ENCODE data around the gene FRAT1. TPM values are rescaled to one million over a fixed set of nuclear protein-coding genes. Genes with fewer than 3 reads are reported as not detected.

FRAT1 gene
- total RNA-seq, 4 donors from 2014 or later: 3.8 to 10.9 (median 6.6) TPM

DNA sequence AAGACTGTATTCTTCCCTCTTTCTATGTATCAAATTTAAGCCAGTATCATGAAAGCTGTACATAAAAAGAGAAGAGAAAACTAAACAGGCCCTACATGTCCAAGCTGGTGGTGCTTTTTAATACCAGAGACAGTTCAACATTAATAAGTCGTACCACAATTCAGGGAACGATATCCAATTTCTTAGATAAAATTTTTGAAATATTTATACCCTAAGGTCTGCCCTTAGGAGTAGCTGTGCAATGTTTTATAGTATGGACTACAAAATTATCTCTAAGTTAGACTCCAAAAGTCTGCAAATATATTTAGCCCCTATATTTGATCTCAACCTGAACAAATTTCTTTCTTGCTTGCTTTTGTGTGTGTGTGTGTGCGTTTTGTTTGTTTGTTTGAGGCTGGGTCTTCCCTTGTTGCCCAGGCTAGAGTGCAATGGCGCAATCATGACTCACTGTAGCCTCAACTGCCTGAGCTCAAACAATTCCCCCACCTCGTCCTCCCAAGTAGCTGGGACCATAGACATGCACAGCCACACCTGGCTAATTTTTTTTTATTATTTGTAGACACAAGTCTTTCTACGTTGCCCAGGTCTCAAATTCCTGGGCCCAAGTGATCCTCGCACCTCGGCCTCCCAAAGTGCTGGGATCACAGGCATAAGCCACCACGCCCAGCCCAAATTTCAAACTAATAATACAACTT is 39.8 kb upstream of the FRAT1 start:
- TF ChIP-seq CTCF (IDR thresholded peaks at IDR 0.05; ENCODE audit: low read depth): no peak

DNA sequence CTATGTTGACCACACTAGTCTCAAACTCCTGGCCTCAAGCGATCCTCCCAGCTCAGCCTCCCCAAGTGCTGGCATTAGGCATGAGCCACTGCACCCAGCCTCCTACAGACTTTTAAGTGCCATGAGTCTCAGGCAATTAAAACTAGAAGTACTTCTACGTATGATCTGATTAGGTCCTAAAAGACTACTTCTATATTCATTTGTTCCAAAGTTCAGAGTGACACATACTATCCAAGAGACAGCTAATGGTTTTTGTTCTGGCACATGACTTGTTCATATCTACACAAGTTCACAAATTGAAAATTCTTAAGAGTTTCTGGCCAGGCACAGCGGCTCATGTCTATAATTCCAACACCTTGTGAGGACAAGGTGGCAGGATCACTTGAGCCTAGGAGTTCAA is 38.3 kb upstream of the FRAT1 start:
- no peak for TF ChIP-seq CTCF (IDR thresholded peaks at IDR 0.05; ENCODE audit: low read depth)

- no peak for TF ChIP-seq CTCF (IDR thresholded peaks at IDR 0.05; ENCODE audit: low read depth)
Observed at GRCh38 chr10:97291357-97292096, 27.5 kb upstream of the FRAT1 start.

- no peak for TF ChIP-seq CTCF (IDR thresholded peaks at IDR 0.05; ENCODE audit: low read depth)
Observed at GRCh38 chr10:97292097-97292861, 26.8 kb upstream of the FRAT1 start, which contains the start of gene ARHGAP19. TSS of gene ARHGAP19 (minus strand) at chr10:97292637. CDS start at chr10:97292627, 10 bp downstream.

DNA sequence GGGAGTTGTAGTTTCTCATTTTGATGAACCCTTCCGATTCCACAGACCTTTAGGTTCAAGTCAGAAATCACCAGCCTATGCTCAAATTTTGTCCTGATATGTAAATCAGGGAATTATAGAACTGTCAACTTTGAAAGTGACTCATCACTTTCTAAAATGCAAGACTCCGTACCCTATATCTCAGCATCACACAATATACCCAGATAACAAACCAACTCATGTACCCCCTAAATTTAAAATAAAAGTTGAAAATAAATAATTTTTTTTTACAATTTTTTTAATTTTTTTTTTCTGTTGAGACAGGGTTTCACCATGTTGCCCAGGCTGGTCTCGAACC is 26.2 kb upstream of the FRAT1 start:
- no peak for TF ChIP-seq CTCF (IDR thresholded peaks at IDR 0.05; ENCODE audit: low read depth)

DNA sequence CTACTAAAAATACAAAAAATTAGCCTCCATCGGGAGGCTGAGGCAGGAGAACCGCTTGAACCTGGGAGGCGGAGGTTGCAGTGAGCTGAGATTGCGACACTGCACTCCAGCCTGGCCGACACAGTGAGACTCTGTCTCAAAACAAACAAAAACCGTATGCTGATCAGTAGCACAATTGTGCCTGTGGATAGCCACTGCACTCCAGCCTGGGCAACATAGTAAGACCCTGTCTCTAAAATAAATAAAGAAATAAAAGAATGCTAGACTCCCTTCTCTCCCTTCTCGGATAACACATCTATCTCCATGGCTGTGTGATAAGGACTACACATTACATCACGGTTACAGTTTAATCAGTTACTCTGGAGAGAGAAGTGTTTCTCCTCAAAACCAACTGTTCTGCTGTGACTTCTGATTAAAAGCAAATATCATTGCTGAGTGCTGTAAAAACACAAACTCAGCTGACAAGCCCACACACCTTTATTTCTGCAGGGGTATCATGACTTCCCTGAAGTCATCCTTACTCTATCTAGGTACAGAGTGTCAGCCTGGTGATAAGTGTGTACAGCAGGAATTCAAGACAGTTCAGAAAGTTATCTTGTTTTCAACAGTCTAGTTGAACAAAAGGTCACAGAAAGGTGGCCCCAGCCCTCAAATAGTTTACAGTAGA is 21.4 kb upstream of the FRAT1 start:
- no peak for TF ChIP-seq CTCF (IDR thresholded peaks at IDR 0.05; ENCODE audit: low read depth)

Measured in subcutaneous adipose tissue (tissue), 4 donors.